ENCODE measurements around the gene ADGRG3.
A peak's percentile ranks its signal among the peaks of the same experiment; 100 is the strongest.

Gene ADGRG3

GRCh38 chr16:57668263-57668571 is at the start of gene ADGRG3:
Gene ADGRG3, plus strand, starts transcription at chr16:57668306. Its CDS starts 42 bp downstream, at chr16:57668348.
- H3K4me3 ChIP-seq (ENCODE audit: severe bottlenecking): no peak within 1 kb of the TSS
- H3K9me3 ChIP-seq (ENCODE audit: severe bottlenecking): no peaks in the 10 kb centered on the region
- no peak within 1 kb of the TSS for H3K27ac ChIP-seq (ENCODE audit: poor library complexity, severe bottlenecking)
- peaks cover 7% of the 10 kb centered on the region for H3K4me1 ChIP-seq (ENCODE audit: insufficient read depth, poor library complexity, severe bottlenecking)
- H3K27me3 ChIP-seq (ENCODE audit: insufficient read depth, poor library complexity, severe bottlenecking): no peaks in the 10 kb centered on the region
- no peak for DNase-seq (ENCODE audit: low spot score)
- TF ChIP-seq CTCF (IDR thresholded peaks at IDR 0.05; ENCODE audit: poor library complexity, severe bottlenecking): no peak
- peaks cover 14% of the 10 kb centered on the region for H3K36me3 ChIP-seq (ENCODE audit: low read depth)
- ATAC-seq (ENCODE audit: low read depth): peak; percentile 31

GRCh38 chr16:57619133-57619605 is 48.9 kb upstream of the ADGRG3 start:
- Histone ChIP-seq H3K27ac (ENCODE audit: poor library complexity, severe bottlenecking) (peak overlapping the region; percentile 89), H3K36me3 (ENCODE audit: low read depth) (peaks cover 17% of the 10 kb centered on the region), H3K27me3 (ENCODE audit: insufficient read depth, poor library complexity, severe bottlenecking) (no peaks in the 10 kb centered on the region), H3K4me1 (ENCODE audit: insufficient read depth, poor library complexity, severe bottlenecking) (peaks cover 48% of the 10 kb centered on the region), H3K4me3 (ENCODE audit: severe bottlenecking) (no peak overlapping the region), H3K9me3 (ENCODE audit: severe bottlenecking) (no peaks in the 10 kb centered on the region)
- ATAC-seq (ENCODE audit: low read depth): no peak
- no peak for TF ChIP-seq CTCF (IDR thresholded peaks at IDR 0.05; ENCODE audit: poor library complexity, severe bottlenecking)
- DNase-seq (ENCODE audit: low spot score): peak; percentile 56

GRCh38 chr16:57619606-57620334 is 48.3 kb upstream of the ADGRG3 start:
- peak; percentile 79 for ATAC-seq (ENCODE audit: low read depth)
- H3K36me3 ChIP-seq (ENCODE audit: low read depth): peaks cover 22% of the 10 kb centered on the region
- peak overlapping the region; percentile 89 for H3K27ac ChIP-seq (ENCODE audit: poor library complexity, severe bottlenecking)
- no peaks in the 10 kb centered on the region for H3K27me3 ChIP-seq (ENCODE audit: insufficient read depth, poor library complexity, severe bottlenecking)
- H3K4me3 ChIP-seq (ENCODE audit: severe bottlenecking): peak overlapping the region; percentile 51
- H3K9me3 ChIP-seq (ENCODE audit: severe bottlenecking): no peaks in the 10 kb centered on the region
- no peak for TF ChIP-seq CTCF (IDR thresholded peaks at IDR 0.05; ENCODE audit: poor library complexity, severe bottlenecking)
- H3K4me1 ChIP-seq (ENCODE audit: insufficient read depth, poor library complexity, severe bottlenecking): peaks cover 53% of the 10 kb centered on the region
- DNase-seq (ENCODE audit: low spot score): peak; percentile 94

- H3K4me1 ChIP-seq (ENCODE audit: insufficient read depth, poor library complexity, severe bottlenecking): peaks cover 53% of the 10 kb centered on the region
- H3K36me3 ChIP-seq (ENCODE audit: low read depth): peaks cover 22% of the 10 kb centered on the region
- TF ChIP-seq CTCF (IDR thresholded peaks at IDR 0.05; ENCODE audit: poor library complexity, severe bottlenecking): no peak
- peak overlapping the region; percentile 51 for H3K4me3 ChIP-seq (ENCODE audit: severe bottlenecking)
- no peaks in the 10 kb centered on the region for H3K27me3 ChIP-seq (ENCODE audit: insufficient read depth, poor library complexity, severe bottlenecking)
- ATAC-seq (ENCODE audit: low read depth) (peak; percentile 8), DNase-seq (ENCODE audit: low spot score) (peak; percentile 78)
- no peaks in the 10 kb centered on the region for H3K9me3 ChIP-seq (ENCODE audit: severe bottlenecking)
- peak overlapping the region; percentile 89 for H3K27ac ChIP-seq (ENCODE audit: poor library complexity, severe bottlenecking)
Observed at GRCh38 chr16:57620335-57621231, 47.5 kb upstream of the ADGRG3 start.
